Measurements from ENCODE around the gene TSACC.

- TF ChIP-seq, protein P1, sequence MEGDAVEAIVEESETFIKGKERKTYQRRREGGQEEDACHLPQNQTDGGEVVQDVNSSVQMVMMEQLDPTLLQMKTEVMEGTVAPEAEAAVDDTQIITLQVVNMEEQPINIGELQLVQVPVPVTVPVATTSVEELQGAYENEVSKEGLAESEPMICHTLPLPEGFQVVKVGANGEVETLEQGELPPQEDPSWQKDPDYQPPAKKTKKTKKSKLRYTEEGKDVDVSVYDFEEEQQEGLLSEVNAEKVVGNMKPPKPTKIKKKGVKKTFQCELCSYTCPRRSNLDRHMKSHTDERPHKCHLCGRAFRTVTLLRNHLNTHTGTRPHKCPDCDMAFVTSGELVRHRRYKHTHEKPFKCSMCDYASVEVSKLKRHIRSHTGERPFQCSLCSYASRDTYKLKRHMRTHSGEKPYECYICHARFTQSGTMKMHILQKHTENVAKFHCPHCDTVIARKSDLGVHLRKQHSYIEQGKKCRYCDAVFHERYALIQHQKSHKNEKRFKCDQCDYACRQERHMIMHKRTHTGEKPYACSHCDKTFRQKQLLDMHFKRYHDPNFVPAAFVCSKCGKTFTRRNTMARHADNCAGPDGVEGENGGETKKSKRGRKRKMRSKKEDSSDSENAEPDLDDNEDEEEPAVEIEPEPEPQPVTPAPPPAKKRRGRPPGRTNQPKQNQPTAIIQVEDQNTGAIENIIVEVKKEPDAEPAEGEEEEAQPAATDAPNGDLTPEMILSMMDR (IDR thresholded peaks at IDR 0.05; ENCODE audit: low read length) = no peak
- TF ChIP-seq EZH2 (optimal IDR thresholded peaks at IDR 0.05; ENCODE audit: low read depth, low read length) = no peak
These were observed 21.4 kb upstream of the TSACC start for GRCh38 chr1:156316909-156317308.
